ENCODE measurements around the gene FUBP3. TPM values are rescaled to one million over a fixed set of nuclear protein-coding genes. Genes with fewer than 3 reads are reported as not detected.

Gene FUBP3
- total RNA-seq, 6 donors from 2014 or later = 28.7 to 139 (median 43.6) TPM

DNA sequence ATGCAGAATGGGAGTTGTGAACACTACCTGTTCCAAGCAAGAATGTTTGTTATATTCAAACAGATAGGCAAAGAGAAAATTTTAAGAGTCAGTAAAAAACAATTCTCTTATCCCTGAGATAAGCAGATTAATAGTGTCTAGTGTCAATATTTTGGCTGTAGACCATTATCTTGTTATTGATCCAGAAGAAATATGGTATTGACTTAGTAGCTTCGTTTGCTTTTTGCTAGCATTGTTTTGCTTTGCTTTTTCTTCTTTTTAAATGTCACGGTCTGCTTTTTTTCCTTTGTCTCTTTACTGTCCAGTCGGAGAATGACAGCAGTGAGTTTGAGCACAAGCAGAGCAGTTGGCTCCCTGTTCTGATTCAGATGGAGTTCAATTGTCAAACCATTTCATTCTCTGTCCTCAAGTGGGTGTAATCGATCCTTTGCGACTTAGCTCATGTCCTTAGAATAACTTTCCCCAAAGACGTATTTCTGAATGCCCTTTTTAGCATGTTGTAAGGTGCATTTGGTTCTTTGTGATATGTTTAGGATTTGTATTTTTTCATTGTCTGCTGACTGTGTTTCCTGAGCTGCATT lies 29.3 kb downstream of the FUBP3 start:
- no peak for DNase-seq
- TF ChIP-seq POLR2AphosphoS5 (IDR thresholded peaks at IDR 0.05) = no peak
- TF ChIP-seq, protein P1, sequence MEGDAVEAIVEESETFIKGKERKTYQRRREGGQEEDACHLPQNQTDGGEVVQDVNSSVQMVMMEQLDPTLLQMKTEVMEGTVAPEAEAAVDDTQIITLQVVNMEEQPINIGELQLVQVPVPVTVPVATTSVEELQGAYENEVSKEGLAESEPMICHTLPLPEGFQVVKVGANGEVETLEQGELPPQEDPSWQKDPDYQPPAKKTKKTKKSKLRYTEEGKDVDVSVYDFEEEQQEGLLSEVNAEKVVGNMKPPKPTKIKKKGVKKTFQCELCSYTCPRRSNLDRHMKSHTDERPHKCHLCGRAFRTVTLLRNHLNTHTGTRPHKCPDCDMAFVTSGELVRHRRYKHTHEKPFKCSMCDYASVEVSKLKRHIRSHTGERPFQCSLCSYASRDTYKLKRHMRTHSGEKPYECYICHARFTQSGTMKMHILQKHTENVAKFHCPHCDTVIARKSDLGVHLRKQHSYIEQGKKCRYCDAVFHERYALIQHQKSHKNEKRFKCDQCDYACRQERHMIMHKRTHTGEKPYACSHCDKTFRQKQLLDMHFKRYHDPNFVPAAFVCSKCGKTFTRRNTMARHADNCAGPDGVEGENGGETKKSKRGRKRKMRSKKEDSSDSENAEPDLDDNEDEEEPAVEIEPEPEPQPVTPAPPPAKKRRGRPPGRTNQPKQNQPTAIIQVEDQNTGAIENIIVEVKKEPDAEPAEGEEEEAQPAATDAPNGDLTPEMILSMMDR (IDR thresholded peaks at IDR 0.05) = no peak
- TF ChIP-seq POLR2A (IDR thresholded peaks at IDR 0.05) = no peak
- Histone ChIP-seq H3K4me1 (no peaks in the 10 kb centered on the region), H3K27me3 (no peaks in the 10 kb centered on the region), H3K4me3 (no peak overlapping the region), H3K27ac (no peak overlapping the region), H3K9me3 (no peaks in the 10 kb centered on the region), H3K36me3 (peaks cover 7 to 62% (median 18%) of the 10 kb centered on the region in 4 donors)
- WGBS, 2 donors = 88 to 93% methylated on average over 6 of the region's 6 CpGs
- no peak for ATAC-seq (ENCODE audit: low FRiP score in 2 of 2)

DNA sequence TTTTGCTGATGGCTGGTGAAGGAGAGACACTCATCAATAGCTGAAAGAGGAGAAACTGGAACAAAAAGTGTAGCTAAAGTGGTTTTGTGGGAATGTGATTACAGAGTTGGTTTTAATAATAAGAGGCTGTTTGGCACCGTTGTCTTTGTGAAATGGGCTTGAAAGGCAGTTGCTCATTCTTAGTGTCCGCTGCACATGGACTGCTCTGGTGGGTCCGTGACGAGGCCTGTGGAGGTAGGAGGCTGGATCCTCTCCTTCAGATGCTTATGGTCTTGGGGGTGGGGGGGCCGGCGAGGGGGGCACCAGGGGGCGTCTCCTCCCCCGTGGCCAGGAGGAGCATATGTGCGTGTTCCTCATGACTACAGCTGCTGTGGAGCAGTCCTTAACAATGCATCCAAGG lies 29.8 kb downstream of the FUBP3 start:
- no peak overlapping the region for H3K27ac ChIP-seq
- H3K27me3 ChIP-seq = no peaks in the 10 kb centered on the region
- DNase-seq (no peak), ATAC-seq (ENCODE audit: low FRiP score in 2 of 2) (no peak)
- H3K36me3 ChIP-seq = peaks cover 10 to 62% (median 23%) of the 10 kb centered on the region in 4 donors
- TF ChIP-seq, protein P1 (IDR thresholded peaks at IDR 0.05) = no peak
- TF ChIP-seq POLR2AphosphoS5 (IDR thresholded peaks at IDR 0.05) (no peak), POLR2A (IDR thresholded peaks at IDR 0.05) (no peak), EP300 (IDR thresholded peaks at IDR 0.05) (no peak)
- 85 to 89% methylated on average over 8 to 9 of the region's 9 CpGs for WGBS, 2 donors
- H3K4me3 ChIP-seq = no peak overlapping the region
- H3K4me1 ChIP-seq = no peaks in the 10 kb centered on the region
- H3K9me3 ChIP-seq = no peaks in the 10 kb centered on the region

GRCh38 chr9:130610862-130611707 lies 31.7 kb downstream of the FUBP3 start:
- H3K36me3 ChIP-seq = peaks cover 25 to 77% (median 42%) of the 10 kb centered on the region in 4 donors
- WGBS, 2 donors = 82 to 87% methylated on average over 8 of the region's 8 CpGs
- no peak overlapping the region for H3K27ac ChIP-seq
- TF ChIP-seq, protein P1 (IDR thresholded peaks at IDR 0.05) = no peak
- TF ChIP-seq POLR2AphosphoS5 (IDR thresholded peaks at IDR 0.05) (no peak), POLR2A (IDR thresholded peaks at IDR 0.05) (no peak), EP300 (IDR thresholded peaks at IDR 0.05) (no peak)
- H3K27me3 ChIP-seq = no peaks in the 10 kb centered on the region
- DNase-seq (no peak), ATAC-seq (ENCODE audit: low FRiP score in 2 of 2) (no peak)
- no peak overlapping the region for H3K4me3 ChIP-seq
- no peaks in the 10 kb centered on the region for H3K4me1 ChIP-seq
- H3K9me3 ChIP-seq = no peaks in the 10 kb centered on the region

DNA sequence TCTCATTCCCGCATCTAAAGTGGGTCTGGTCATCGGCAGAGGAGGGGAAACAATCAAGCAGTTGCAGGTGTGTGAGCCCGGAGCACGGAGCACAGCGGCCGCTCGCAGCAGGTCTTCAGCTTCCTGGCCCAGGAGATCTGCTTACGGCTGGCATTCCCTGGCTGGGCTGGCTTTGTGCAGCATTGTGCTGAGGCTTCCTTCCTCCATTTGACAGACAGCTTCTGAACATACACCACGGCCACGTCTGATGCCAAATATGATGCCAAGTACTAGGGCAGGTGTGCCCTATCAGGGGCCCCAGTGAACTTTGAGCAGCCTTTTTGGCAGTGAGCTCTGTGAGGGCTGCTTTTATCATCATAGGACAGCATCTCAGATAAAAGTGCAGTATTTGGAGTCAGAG lies 37.1 kb downstream of the FUBP3 start:
- TF ChIP-seq, protein P1 (IDR thresholded peaks at IDR 0.05) = no peak
- TF ChIP-seq EP300 (IDR thresholded peaks at IDR 0.05) (no peak), POLR2AphosphoS5 (IDR thresholded peaks at IDR 0.05) (no peak), POLR2A (IDR thresholded peaks at IDR 0.05) (no peak)
- DNase-seq = peak in 1 of 2 donors; percentile 52
- Histone ChIP-seq H3K9me3 (no peaks in the 10 kb centered on the region), H3K36me3 (peaks cover 45 to 97% (median 88%) of the 10 kb centered on the region in 4 donors), H3K4me3 (no peak overlapping the region), H3K4me1 (no peaks in the 10 kb centered on the region), H3K27me3 (no peaks in the 10 kb centered on the region), H3K27ac (no peak overlapping the region)
- 80 to 97% methylated on average over 1 to 10 of the region's 10 CpGs for WGBS, 2 donors
- ATAC-seq (ENCODE audit: low FRiP score in 2 of 2) = no peak

All from upper lobe of left lung (tissue), 6 donors.